ENCODE data around the gene MAB21L3.

GRCh38 chr1:116179964-116180363, 68.8 kb downstream of the MAB21L3 start:
- no peak for TF ChIP-seq POLR2A (IDR thresholded peaks at IDR 0.05; ENCODE audit: low read length)
- no peak for TF ChIP-seq GATA1 (IDR thresholded peaks at IDR 0.05; ENCODE audit: low read depth, low read length)
